ENCODE data around the gene CMC1.
"Not testable (repeated sequence)": the region's sequence is repeated elsewhere in the genome, so short reads cannot be mapped to it uniquely, and the experiment has no call there.

CMC1 gene

GRCh38 chr3:28241221-28242160 is at the start of gene CMC1:
Gene CMC1 (plus strand): TSS chr3:28241619. CDS start chr3:28241794, 175 bp downstream.
- peak; percentile 56 for DNase-seq

GRCh38 chr3:28198161-28198560 is 43.3 kb upstream of the CMC1 start:
- DNase-seq, result no peak

- no peak for DNase-seq
Measured at GRCh38 chr3:28198974-28199373, 42.4 kb upstream of the CMC1 start.

- not testable (repeated sequence) for DNase-seq
Measured at GRCh38 chr3:28199643-28200042, 41.8 kb upstream of the CMC1 start.

- DNase-seq, result not testable (repeated sequence)
Measured at GRCh38 chr3:28200366-28200848, 41.0 kb upstream of the CMC1 start.

- no peak for DNase-seq
Measured at GRCh38 chr3:28206479-28206878, 34.9 kb upstream of the CMC1 start.

- no peak for DNase-seq
Measured at GRCh38 chr3:28207000-28207733, 34.3 kb upstream of the CMC1 start.

- no peak for DNase-seq
Measured at GRCh38 chr3:28210968-28211713, 30.3 kb upstream of the CMC1 start.

- no peak for DNase-seq
Measured at GRCh38 chr3:28212681-28213080, 28.7 kb upstream of the CMC1 start.

- DNase-seq, result no peak
Measured at GRCh38 chr3:28215407-28215806, 26.0 kb upstream of the CMC1 start.

- DNase-seq, result no peak
Measured at GRCh38 chr3:28218071-28218916, 23.1 kb upstream of the CMC1 start.

GRCh38 chr3:28218917-28219198 is 22.6 kb upstream of the CMC1 start:
- no peak for DNase-seq

- no peak for DNase-seq
Measured at GRCh38 chr3:28224430-28224829, 17.0 kb upstream of the CMC1 start.

- no peak for DNase-seq
Measured at GRCh38 chr3:28226020-28226419, 15.4 kb upstream of the CMC1 start.

- no peak for DNase-seq
Measured at GRCh38 chr3:28228623-28229022, 12.8 kb upstream of the CMC1 start.

GRCh38 chr3:28232659-28233058 is 8.8 kb upstream of the CMC1 start:
- DNase-seq, result no peak

GRCh38 chr3:28234454-28234853 is 7.0 kb upstream of the CMC1 start:
- DNase-seq, result no peak

- DNase-seq, result no peak
Measured at GRCh38 chr3:28239108-28239507, 2.3 kb upstream of the CMC1 start.

- no peak for DNase-seq
Measured at GRCh38 chr3:28240441-28240840, 978 bp upstream of the CMC1 start.

- DNase-seq, result no peak
Measured at GRCh38 chr3:28242519-28242918, 1.1 kb downstream of the CMC1 start.

- DNase-seq, result no peak
Measured at GRCh38 chr3:28243424-28244106, 2.1 kb downstream of the CMC1 start.

GRCh38 chr3:28244491-28244890 is 3.1 kb downstream of the CMC1 start:
- DNase-seq, result no peak

Data from NCI-H1436 treated with DMSO at 0.1 percent for 48 hours (cell line).